22Rv1 (cell line): Measurements from ENCODE around the gene FAM209A.

ENCODE experiments used
- H3K27ac ChIP-seq: fragments of 450-650 bp; 2 replicates; pipeline ENCODE4 v1.5.1; 2017
- ZFX ChIP-seq: fragments of 450-650 bp; IDR thresholded peaks from 2 replicates; pipeline ENCODE4 v1.6.1; 2017; ENCODE audit warnings: antibody characterized with exemption, borderline replicate concordance
- TF ChIP-seq, protein P1 (sequence below): fragments of 450-650 bp; IDR thresholded peaks from 2 replicates; pipeline ENCODE4 v1.5.1; 2017; ENCODE audit warnings: mild to moderate bottlenecking

FAM209A gene

DNA sequence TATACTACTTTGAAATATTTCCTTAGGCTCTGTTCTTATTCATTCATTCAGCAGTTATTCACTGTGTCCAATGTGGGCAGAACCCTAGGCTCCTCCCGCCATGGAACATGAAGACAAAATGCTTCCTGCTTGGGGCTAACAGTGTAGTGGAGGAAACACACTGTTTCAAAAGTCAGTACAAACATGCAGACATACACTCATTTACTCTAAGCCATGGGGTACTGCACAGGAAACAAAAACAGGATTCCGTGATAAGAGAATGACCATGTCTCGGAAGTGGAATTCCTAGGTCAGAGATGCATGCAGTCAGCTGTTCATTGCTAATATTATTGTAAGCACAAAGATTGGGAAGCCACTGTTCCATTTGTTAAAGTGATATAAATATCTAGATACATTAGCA is 18.4 kb upstream of the FAM209A start:
- no peak overlapping the region for H3K27ac ChIP-seq
- TF ChIP-seq, protein P1, sequence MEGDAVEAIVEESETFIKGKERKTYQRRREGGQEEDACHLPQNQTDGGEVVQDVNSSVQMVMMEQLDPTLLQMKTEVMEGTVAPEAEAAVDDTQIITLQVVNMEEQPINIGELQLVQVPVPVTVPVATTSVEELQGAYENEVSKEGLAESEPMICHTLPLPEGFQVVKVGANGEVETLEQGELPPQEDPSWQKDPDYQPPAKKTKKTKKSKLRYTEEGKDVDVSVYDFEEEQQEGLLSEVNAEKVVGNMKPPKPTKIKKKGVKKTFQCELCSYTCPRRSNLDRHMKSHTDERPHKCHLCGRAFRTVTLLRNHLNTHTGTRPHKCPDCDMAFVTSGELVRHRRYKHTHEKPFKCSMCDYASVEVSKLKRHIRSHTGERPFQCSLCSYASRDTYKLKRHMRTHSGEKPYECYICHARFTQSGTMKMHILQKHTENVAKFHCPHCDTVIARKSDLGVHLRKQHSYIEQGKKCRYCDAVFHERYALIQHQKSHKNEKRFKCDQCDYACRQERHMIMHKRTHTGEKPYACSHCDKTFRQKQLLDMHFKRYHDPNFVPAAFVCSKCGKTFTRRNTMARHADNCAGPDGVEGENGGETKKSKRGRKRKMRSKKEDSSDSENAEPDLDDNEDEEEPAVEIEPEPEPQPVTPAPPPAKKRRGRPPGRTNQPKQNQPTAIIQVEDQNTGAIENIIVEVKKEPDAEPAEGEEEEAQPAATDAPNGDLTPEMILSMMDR, result no peak
- TF ChIP-seq ZFX, result no peak

DNA sequence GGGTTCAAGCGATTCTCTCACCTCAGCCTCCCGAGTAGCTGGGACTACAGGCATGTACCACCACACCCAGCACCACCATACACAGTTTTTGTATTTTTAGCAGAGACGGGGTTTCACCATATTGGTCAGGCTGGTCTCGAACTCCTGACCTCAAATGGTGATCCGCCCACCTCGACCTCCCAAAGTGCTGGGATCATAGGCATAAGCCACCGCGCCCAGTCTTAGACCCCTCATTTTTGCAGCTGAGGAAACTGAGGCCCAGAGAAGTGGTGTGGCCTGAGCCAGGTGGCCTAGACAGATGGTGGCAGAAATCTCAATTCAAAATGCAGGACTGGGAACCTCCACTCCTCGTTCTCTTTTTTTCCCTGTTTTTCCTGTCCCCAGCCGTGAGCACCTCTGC is 12.6 kb upstream of the FAM209A start:
- no peak overlapping the region for H3K27ac ChIP-seq
- no peak for TF ChIP-seq ZFX
- TF ChIP-seq, protein P1, result no peak

DNA sequence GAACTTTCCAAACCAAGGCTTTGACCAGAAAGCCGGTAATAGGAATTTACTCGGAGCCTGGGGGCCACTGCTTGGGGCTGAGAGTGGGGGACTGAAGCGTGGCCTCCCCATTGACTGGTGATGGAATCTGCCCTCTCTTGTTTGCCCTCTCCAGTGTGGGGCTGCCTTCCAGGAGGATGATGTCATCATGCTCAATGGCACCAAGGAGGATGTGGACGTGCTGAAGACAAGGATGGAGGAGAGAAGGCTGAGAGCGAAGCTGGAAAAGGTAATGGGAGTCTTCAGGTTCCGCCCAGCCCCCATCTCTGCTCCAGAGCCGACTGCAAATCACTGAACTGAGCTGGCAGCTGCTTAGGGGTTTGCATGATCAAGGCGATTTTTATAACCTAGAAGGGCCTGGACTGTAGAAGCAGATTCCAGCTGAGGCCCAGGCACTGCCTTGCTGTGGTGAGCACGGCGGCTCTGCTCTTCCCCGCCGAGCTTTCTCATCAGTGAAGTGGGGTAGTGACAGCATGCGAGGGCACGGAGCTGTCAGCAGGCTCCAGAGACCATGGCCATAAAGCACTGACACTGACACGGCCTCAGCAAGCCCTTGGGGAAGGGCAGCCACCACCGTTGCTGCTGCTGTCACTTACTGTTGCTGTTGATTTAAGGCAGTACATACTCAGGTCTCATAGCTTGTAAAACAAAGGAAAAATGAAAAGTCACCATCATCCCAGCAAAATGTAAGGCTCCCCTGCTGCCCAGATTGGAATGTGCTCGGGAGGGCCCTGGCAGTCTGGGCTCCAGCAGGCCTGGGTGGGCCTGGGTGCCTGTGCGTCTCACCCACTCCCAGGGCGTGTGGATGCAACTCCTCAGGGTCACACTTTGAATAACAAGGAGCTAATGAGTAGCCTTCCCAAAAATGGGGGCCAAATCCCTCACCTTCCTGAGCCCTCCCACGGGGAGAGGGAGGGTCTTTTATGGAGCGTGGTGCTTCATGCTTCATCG is 11.1 kb upstream of the FAM209A start:
- no peak for TF ChIP-seq ZFX
- TF ChIP-seq, protein P1, result no peak
- no peak overlapping the region for H3K27ac ChIP-seq

DNA sequence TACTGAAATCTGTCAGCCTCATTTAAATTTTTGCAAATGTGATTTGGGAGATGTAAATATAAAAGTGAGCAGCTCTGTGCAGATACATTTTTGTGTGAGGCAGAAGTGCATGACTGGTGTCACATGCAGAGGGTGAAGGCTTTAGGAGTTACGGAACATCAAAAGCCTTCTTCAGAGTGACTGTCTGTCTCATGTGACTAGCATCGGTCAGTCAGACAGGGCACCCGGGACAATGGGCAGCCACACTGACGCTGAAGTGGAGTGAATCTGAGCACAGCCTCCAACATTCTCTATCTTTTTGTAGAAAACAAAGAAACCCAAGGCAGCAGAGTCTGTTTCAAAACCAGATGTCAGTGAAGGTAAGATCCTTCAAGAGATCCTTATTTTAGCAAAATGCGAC is 7.9 kb upstream of the FAM209A start:
- TF ChIP-seq, protein P1, result no peak
- no peak for TF ChIP-seq ZFX

DNA sequence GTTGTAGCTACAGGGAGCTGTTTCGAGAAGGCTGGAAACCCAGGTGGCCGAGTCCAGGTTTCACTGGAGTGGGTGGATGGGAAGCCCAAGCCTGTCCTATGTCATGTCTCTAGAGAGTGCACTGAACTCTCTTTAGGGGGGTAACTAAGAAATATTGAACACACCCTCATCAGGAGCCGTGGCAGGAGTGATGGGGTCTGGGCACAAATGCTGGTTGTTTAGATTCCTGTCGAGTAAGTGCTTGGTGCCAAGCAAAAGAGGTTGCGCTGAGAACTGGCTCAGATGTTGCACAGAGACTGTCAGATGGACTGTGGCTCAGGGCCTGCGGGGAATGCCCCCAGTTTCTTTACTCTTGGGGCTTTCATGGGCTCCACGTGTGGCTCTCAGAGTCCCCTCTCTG is 7.3 kb upstream of the FAM209A start:
- H3K27ac ChIP-seq, result no peak overlapping the region
- TF ChIP-seq ZFX, result no peak
- TF ChIP-seq, protein P1, result no peak

More for the DNA sequence above, 7.9 kb upstream of the FAM209A start:
- no peak overlapping the region for H3K27ac ChIP-seq

DNA sequence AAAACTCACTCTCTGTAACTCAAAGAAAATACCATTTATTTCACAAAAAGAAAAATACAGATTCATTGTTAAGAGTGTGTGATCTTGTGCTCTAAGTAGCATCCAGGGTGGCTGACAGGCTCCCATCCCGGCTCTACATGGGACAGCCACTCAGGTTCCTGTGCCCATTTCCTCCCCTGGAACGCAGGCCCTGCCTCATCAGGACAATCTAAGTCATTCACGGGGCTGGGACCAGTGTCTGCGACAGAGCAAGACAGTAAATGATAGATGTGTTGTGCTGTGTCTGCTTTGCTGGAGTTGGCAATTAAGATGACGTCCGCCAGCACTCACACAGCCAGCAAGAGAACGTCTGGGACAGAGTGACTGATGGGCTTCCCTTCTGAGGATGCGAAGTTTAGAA is 6.9 kb upstream of the FAM209A start:
- H3K27ac ChIP-seq, result no peak overlapping the region
- TF ChIP-seq, protein P1, result no peak
- TF ChIP-seq ZFX, result no peak

DNA sequence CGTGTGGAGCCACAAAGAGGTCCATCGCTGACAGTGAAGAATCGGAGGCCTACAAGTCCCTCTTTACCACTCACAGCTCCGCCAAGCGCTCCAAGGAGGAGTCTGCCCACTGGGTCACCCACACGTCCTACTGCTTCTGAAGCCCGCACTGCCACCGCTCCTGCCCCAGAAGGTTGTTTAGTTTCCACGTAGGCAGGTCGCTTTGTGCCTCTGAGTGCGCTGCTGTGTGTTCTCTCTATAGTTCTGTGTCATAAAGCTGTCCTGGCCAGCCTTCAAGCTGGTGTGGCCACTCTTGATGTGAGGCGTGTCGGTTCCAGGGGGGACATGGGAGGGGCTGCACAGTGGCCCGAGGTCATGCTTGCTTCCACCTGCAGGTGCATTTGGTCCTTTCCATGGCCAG is 6.4 kb upstream of the FAM209A start:
- TF ChIP-seq ZFX, result no peak
- TF ChIP-seq, protein P1, result no peak
- no peak overlapping the region for H3K27ac ChIP-seq
